Measurements from ENCODE around the gene LRRC31. TPM values are rescaled to one million over a fixed set of nuclear protein-coding genes. Genes with fewer than 3 reads are reported as not detected.

The LRRC31 gene
- total and polyA plus RNA-seq, 4 donors: 0.53 to 5.3 (median 1.7) TPM

DNA sequence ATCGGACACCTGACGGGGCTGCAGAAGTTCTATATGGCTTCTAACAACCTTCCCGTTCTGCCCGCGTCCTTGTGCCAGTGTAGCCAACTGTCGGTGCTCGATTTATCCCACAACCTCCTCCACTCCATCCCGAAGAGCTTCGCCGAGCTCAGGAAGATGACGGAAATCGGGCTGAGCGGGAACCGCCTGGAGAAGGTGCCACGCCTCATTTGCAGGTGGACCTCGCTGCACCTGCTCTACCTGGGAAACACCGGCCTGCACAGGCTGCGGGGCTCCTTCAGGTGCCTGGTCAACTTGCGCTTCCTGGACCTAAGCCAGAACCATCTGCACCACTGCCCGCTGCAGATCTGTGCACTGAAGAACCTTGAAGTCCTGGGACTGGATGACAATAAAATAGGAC is 47.2 kb downstream of the LRRC31 start (continued):
- TF ChIP-seq MAX (IDR thresholded peaks at IDR 0.05): no peak
- TF ChIP-seq YY1 (IDR thresholded peaks at IDR 0.05): no peak
- TF ChIP-seq FOXA2 (IDR thresholded peaks at IDR 0.05): no peak

DNA sequence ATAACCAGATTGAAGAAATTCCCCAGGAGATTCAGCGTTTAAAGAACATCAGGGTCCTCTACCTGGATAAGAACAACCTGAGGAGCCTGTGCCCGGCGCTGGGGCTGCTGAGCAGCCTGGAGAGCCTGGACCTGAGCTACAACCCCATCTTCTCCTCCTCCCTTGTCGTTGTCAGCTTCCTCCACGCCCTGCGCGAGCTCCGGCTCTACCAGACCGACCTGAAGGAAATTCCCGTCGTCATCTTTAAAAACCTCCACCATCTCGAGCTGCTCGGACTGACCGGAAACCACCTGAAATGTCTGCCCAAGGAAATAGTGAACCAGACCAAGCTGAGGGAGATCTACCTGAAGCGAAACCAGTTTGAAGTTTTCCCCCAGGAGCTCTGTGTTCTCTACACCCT is 47.6 kb downstream of the LRRC31 start:
- H3K9me3 ChIP-seq (ENCODE audit: control insufficient read depth in 4 of 4, low read length in 3 of 4): no peaks in the 10 kb centered on the region
- no peak overlapping the region for H3K9ac ChIP-seq (ENCODE audit: low read depth in 1 of 2, low read length in 2 of 2)
- TF ChIP-seq, protein P1, sequence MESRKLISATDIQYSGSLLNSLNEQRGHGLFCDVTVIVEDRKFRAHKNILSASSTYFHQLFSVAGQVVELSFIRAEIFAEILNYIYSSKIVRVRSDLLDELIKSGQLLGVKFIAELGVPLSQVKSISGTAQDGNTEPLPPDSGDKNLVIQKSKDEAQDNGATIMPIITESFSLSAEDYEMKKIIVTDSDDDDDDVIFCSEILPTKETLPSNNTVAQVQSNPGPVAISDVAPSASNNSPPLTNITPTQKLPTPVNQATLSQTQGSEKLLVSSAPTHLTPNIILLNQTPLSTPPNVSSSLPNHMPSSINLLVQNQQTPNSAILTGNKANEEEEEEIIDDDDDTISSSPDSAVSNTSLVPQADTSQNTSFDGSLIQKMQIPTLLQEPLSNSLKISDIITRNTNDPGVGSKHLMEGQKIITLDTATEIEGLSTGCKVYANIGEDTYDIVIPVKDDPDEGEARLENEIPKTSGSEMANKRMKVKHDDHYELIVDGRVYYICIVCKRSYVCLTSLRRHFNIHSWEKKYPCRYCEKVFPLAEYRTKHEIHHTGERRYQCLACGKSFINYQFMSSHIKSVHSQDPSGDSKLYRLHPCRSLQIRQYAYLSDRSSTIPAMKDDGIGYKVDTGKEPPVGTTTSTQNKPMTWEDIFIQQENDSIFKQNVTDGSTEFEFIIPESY (IDR thresholded peaks at IDR 0.05): no peak
- TF ChIP-seq CTCF (IDR thresholded peaks at IDR 0.05; ENCODE audit: low read depth, low read length, missing input control) (no peak), HNF4G (IDR thresholded peaks at IDR 0.05) (no peak), GABPA (IDR thresholded peaks at IDR 0.05 in 1 of 2, conservative IDR thresholded peaks at IDR 0.05 in 1 of 2) (no peak), MAX (IDR thresholded peaks at IDR 0.05) (no peak)
- TF ChIP-seq, protein P2, sequence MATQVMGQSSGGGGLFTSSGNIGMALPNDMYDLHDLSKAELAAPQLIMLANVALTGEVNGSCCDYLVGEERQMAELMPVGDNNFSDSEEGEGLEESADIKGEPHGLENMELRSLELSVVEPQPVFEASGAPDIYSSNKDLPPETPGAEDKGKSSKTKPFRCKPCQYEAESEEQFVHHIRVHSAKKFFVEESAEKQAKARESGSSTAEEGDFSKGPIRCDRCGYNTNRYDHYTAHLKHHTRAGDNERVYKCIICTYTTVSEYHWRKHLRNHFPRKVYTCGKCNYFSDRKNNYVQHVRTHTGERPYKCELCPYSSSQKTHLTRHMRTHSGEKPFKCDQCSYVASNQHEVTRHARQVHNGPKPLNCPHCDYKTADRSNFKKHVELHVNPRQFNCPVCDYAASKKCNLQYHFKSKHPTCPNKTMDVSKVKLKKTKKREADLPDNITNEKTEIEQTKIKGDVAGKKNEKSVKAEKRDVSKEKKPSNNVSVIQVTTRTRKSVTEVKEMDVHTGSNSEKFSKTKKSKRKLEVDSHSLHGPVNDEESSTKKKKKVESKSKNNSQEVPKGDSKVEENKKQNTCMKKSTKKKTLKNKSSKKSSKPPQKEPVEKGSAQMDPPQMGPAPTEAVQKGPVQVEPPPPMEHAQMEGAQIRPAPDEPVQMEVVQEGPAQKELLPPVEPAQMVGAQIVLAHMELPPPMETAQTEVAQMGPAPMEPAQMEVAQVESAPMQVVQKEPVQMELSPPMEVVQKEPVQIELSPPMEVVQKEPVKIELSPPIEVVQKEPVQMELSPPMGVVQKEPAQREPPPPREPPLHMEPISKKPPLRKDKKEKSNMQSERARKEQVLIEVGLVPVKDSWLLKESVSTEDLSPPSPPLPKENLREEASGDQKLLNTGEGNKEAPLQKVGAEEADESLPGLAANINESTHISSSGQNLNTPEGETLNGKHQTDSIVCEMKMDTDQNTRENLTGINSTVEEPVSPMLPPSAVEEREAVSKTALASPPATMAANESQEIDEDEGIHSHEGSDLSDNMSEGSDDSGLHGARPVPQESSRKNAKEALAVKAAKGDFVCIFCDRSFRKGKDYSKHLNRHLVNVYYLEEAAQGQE (IDR thresholded peaks at IDR 0.05): no peak
- no peaks in the 10 kb centered on the region for H3K27me3 ChIP-seq (ENCODE audit: control insufficient read depth in 4 of 4, insufficient read depth in 4 of 4, low read length in 3 of 4)
- no peak for DNase-seq (ENCODE audit: low spot score)
- no peaks in the 10 kb centered on the region for H3K36me3 ChIP-seq (ENCODE audit: control insufficient read depth in 4 of 4, insufficient read depth in 3 of 4, low read depth in 1 of 4, low read length in 3 of 4)
- H3K4me1 ChIP-seq (ENCODE audit: control insufficient read depth in 4 of 4, insufficient read depth in 4 of 4, low read length in 3 of 4): no peaks in the 10 kb centered on the region
- 91% methylated on average over 15 of the region's 15 CpGs for WGBS
- no peak overlapping the region for H3K27ac ChIP-seq (ENCODE audit: low read depth in 1 of 2, low read length in 2 of 2)
- H3K4me3 ChIP-seq (ENCODE audit: low read depth in 1 of 3, low read length in 3 of 3): no peak overlapping the region

DNA sequence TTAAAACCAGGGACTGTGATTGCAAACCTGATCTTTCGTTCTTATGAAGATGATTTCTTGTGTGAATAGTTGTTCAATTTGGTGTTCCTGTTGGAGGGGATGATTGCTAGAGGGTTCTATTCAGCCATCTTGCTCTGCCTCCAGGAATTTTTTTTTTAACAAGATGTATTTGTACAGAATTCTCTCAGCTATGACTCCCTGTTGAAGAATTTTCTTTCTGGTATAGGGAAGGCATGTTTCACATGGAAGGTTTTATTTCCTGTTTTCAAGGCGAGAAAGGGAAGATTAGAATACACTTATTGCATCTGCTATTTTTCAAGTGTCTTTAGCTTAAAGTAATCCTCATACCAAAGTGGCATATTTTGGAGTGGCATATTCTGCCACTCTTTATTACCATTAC is 51.4 kb downstream of the LRRC31 start:
- Histone ChIP-seq H3K4me1 (ENCODE audit: control insufficient read depth in 4 of 4, insufficient read depth in 4 of 4, low read length in 3 of 4) (peaks cover 0 to 8% (median 5%) of the 10 kb centered on the region in 4 donors), H3K27ac (ENCODE audit: low read depth in 1 of 2, low read length in 2 of 2) (no peak overlapping the region), H3K9me3 (ENCODE audit: control insufficient read depth in 4 of 4, low read length in 3 of 4) (peaks cover 0 to 9% (median 0%) of the 10 kb centered on the region in 4 donors), H3K27me3 (ENCODE audit: control insufficient read depth in 4 of 4, insufficient read depth in 4 of 4, low read length in 3 of 4) (no peaks in the 10 kb centered on the region), H3K9ac (ENCODE audit: low read depth in 1 of 2, low read length in 2 of 2) (no peak overlapping the region), H3K4me3 (ENCODE audit: low read depth in 1 of 3, low read length in 3 of 3) (no peak overlapping the region), H3K36me3 (ENCODE audit: control insufficient read depth in 4 of 4, insufficient read depth in 3 of 4, low read depth in 1 of 4, low read length in 3 of 4) (no peaks in the 10 kb centered on the region)
- no peak for DNase-seq (ENCODE audit: low spot score)
- 81% methylated on average over 2 of the region's 2 CpGs for WGBS
- TF ChIP-seq CTCF (IDR thresholded peaks at IDR 0.05; ENCODE audit: low read depth, low read length, missing input control): no peak
- no peak for TF ChIP-seq YY1 (IDR thresholded peaks at IDR 0.05)
- no peak for TF ChIP-seq HNF4A (conservative IDR thresholded peaks at IDR 0.05)
- TF ChIP-seq, protein P1 (IDR thresholded peaks at IDR 0.05): no peak
- no peak for TF ChIP-seq MAX (IDR thresholded peaks at IDR 0.05)
- TF ChIP-seq FOXA2 (IDR thresholded peaks at IDR 0.05): no peak
- TF ChIP-seq GABPA (IDR thresholded peaks at IDR 0.05 in 1 of 2, conservative IDR thresholded peaks at IDR 0.05 in 1 of 2): no peak
- no peak for TF ChIP-seq FOXA1 (IDR thresholded peaks at IDR 0.05)
- TF ChIP-seq TAF1 (conservative IDR thresholded peaks at IDR 0.05): no peak
- no peak for TF ChIP-seq RXRA (IDR thresholded peaks at IDR 0.05)
- no peak for TF ChIP-seq NR2F2 (IDR thresholded peaks at IDR 0.05)
- TF ChIP-seq ATF3 (IDR thresholded peaks at IDR 0.05): no peak
- no peak for TF ChIP-seq JUND (IDR thresholded peaks at IDR 0.05)
- TF ChIP-seq RAD21 (IDR thresholded peaks at IDR 0.05): no peak
- no peak for TF ChIP-seq HNF4G (IDR thresholded peaks at IDR 0.05)
- TF ChIP-seq SP1 (IDR thresholded peaks at IDR 0.05): no peak
